GM19467 (cell line): ENCODE results near the gene MPHOSPH9.
"Not testable (repeated sequence)": the region's sequence is repeated elsewhere in the genome, so short reads cannot be mapped to it uniquely, and the experiment has no call there.

ENCODE experiments used
- ATAC-seq: cut with Tn5 transposase; IDR thresholded peaks from one replicate; pipeline ENCODE4 v1.9.1; 2021; ENCODE audit warnings: mild to moderate bottlenecking, moderate library complexity; ENCODE audit not compliant: unreplicated experiment

The MPHOSPH9 gene

DNA sequence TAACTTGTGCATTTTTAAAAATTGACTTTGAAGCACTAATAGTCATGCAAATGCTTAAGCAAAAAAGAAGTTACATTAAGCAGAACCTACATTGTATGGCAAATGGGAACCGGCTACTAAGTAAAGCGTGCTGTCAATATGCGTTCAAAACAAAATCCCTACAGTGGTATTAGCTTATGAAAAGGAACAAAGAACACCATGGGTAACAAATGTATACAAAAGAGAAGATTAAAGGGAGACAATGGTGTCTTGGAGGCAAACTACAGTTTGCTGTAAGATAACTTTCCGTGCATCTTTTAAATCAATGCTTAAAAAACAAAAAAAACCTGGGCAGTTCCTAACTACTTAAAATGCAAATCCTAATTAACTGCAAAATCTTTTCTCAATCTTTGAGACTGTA lies 28.3 kb upstream of the MPHOSPH9 start:
- ATAC-seq = no peak

DNA sequence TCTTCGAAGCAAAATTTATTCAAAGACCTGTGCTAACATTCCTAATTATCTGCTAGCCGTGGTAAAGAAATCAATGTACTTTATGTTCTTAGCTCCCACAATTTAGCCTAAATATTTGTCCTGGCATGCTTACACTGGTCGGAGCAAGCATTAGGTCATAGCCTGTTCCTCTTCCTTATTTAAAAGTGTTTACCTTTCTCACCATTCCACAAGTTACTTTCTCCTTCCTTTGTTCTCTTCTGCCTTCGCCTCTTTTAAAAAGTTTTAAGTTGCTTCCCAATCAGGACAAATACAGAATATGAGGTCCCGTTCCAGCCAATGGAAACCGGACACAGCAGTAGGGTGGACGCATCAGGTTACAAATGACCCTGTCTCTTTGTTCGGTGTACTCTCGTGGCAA lies 27.1 kb upstream of the MPHOSPH9 start:
- no peak for ATAC-seq

DNA sequence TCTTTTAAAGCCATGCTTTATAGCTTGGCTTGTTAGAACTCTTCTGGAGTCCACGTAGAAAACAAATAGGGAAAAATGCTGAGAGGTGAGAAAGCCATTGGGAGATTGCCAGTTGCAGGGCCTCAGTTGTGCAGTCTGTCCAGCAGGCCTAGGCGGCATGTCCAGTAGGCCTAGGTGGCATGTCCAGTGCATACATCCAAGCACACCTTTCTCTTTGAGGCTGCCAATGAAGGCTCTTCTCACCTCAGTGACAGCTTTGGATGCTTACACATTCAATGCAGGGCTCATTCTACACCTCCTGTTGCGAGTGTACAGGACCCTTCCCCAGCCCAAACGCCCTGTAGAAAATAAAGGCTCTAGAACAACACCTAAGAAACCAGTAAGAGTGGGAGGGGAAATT lies 25.7 kb upstream of the MPHOSPH9 start:
- no peak for ATAC-seq

DNA sequence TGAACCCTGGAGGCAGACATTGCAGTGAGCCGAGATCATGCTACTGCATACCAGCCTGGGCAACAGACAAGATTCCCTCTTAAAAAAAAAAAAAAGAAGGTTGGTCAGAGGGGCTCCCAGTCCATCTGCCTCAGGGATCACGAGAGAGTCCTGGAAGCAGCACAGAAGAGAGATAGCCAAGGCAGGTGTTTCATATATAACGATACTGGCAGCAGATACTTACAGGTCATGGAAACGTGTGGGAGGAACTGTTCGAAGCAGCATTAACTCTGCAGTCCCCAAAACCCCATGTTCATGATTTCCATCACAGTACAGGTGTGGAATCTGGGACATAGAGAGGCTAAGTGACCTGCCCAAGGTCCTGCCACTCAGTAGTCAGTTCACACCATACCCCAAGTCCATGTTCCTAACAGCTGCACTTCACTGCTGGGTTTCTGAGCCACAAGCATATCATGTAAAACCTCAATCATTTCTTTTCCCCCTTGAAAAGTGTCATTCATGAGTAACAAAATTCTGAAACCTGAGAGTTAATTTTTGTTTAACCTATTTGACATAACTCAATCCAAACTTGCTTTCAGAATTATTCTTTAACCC lies 22.0 kb upstream of the MPHOSPH9 start:
- no peak for ATAC-seq

DNA sequence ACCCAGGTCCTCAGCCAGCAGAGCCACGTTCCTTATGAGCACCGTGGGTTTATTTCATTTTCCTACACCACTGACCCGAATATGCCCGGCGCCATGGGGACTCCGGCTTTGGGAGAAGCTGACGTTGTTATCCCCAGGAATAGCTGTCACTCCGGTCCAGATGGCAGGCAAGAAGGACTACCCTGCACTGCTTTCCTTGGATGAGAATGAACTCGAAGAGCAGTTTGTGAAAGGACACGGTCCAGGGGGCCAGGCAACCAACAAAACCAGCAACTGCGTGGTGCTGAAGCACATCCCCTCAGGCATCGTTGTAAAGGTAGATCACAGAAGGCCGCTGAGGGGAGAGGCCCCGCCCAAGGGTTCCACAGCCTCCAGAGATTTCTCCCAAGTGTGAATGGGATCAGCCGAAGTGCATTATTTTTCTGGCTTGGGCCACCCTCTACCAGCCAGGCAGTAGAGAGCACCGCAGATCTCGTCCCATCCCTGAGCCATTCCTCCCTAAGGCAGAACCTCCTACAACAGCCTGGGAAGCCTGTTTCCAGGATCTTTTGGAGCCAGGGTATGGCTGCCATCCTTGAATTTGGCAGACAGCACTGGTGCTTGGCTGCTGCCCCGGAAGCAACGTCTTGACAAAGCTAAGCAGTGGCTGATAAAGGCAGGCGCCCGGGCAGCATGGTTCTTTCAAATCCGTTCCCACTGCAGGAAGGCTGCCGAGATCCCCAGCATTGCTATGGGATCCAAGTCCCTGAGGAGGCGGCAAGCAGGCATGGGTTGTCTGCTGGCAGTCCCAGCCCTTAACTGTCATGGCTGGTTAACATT lies 20.9 kb upstream of the MPHOSPH9 start:
- no peak for ATAC-seq

DNA sequence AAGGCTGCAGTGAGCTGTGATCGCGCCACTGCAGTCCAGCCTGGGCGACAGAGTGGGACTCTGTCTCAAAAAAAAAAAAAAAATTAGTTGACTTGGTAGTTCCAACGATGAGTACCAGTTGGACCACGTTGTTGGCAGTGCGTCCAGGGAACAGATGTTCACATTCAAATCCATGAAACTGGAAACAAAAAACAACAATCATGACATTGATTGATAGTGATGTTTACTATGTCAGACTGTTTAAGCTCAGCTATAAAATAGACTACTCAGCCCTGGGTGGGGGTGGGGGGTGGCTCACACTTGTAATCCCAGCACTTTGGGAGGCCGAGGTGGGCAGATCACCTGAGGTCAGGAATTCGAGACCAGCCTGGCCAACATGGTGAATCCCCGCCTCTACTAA lies 19.4 kb upstream of the MPHOSPH9 start:
- not testable (repeated sequence) for ATAC-seq

- ATAC-seq = no peak
Measured at GRCh38 chr12:123251403-123252076, 18.6 kb upstream of the MPHOSPH9 start.

GRCh38 chr12:123250471-123251383 lies 17.8 kb upstream of the MPHOSPH9 start:
- ATAC-seq = no peak

DNA sequence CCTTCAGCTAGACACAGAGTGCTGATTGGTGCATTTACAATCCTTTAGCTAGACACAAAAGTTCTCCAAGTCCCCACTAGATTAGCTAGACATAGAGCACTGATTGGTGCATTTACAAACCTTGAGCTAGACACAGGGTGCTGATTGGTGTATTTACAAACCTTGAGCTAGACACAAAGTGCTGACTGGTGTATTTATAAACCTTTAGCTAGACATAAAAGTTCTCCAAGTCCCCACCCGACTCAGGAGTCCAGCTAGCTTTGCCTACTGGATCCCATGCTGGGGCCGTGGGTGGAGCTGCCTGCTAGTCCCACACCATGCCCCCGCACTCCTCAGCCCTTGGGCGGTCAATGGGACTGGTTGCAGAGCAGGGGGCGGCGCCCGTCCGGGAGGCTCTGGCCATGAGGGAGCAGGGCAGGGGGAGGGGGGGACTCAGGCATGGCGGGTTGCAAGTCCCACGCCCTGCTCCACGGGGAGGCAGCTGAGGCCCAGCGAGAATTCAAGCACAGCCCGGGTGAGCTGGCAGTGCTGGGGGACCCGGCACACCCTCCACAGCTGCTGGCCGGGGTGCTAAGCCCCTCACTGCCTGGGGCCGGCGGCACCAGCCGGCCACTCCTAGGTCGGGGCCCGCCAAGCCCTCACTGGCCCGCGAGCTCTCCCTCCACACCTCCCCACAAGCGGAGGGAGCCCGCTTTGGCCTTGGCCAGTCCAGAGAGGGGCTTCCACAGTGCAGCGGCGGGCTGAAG lies 16.2 kb upstream of the MPHOSPH9 start:
- ATAC-seq = not testable (repeated sequence)

- ATAC-seq = not testable (repeated sequence)
Measured at GRCh38 chr12:123248129-123248528, 15.2 kb upstream of the MPHOSPH9 start.

GRCh38 chr12:123245678-123246077 lies 12.7 kb upstream of the MPHOSPH9 start:
- ATAC-seq = no peak

DNA sequence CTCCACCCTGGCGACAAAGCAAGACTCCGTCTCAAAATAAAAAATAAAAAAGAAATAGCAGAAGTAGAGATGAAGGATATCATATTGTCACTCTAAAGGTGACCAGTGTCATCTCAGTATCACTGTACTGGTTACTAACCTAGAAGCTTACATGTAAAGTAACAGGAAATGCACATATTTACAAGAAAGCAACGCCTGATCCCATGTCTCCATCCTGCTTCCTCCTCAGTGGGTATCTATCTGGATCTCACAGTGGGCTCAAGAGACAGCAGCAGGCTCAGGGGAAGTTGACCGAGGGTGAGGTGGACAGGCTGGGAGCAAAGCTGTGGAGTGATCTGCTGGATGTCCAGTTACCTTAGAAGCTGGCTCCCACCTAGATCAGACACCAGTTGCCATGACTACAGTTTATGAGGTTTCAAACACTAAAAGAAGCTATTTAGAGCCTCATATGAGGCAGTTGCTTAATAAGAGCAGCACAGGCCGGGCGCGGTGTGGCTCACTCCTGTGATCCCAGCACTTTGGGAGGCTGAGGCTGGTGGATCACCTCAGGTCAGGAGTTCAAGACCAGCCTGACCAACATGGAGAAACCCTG lies 10.8 kb upstream of the MPHOSPH9 start:
- no peak for ATAC-seq

DNA sequence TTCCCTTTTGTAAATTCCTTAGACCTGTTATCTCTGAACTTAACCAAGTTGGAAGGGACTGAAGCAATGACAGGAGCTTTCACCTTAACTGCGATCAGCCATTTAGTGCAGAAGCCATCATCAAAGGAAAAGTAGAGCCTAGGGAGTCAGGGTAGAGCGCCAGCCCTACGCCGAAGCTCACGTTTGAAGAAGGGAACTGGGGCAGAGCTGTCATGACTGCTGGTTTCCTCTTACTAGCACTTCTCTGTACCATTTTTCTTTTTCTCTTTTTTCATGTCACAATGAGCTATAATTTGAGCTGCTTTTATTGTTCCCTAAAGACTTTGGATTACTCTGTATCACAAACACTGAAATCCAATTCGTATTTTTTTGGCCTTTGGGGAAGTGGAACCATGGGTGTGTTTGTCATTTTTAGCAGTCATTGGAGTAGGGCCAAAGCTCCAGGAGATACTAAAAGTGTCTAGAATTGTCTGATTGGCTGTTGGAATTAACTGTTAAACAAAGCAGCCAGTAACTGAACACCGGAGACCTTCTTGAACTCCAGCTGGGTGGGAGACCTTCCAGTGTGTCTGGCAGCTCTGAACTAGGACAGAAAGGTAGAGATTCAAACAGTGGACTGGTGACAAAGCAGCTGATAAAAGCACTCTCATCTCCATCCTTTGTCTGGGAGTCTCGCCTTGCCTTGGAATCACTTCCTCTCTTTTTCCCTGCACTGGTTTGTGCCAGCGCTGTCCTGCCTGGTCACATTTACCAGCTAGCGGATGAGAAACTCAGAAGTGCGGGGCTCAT lies 9.4 kb upstream of the MPHOSPH9 start:
- ATAC-seq = no peak

GRCh38 chr12:123238961-123239360 lies 6.0 kb upstream of the MPHOSPH9 start:
- ATAC-seq = no peak

DNA sequence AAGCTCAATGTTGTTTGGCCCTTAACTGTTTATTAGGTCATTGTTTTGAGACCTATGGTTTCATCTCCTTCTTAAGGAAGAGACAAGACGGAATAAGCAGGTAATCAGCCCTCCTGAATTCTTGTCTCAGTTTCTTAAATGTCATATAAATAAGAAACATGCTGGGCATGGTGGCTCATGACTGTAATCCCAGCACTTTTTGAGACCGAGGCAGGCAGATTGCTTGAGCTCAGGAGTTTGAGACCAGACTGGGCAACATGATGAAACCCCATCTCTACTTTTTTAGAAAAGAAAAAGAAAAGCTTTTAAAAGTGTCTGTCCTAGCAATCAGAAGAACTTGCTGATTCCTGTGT lies 5.4 kb upstream of the MPHOSPH9 start:
- ATAC-seq = no peak

- ATAC-seq = no peak
Measured at GRCh38 chr12:123237646-123238329, 4.8 kb upstream of the MPHOSPH9 start.

DNA sequence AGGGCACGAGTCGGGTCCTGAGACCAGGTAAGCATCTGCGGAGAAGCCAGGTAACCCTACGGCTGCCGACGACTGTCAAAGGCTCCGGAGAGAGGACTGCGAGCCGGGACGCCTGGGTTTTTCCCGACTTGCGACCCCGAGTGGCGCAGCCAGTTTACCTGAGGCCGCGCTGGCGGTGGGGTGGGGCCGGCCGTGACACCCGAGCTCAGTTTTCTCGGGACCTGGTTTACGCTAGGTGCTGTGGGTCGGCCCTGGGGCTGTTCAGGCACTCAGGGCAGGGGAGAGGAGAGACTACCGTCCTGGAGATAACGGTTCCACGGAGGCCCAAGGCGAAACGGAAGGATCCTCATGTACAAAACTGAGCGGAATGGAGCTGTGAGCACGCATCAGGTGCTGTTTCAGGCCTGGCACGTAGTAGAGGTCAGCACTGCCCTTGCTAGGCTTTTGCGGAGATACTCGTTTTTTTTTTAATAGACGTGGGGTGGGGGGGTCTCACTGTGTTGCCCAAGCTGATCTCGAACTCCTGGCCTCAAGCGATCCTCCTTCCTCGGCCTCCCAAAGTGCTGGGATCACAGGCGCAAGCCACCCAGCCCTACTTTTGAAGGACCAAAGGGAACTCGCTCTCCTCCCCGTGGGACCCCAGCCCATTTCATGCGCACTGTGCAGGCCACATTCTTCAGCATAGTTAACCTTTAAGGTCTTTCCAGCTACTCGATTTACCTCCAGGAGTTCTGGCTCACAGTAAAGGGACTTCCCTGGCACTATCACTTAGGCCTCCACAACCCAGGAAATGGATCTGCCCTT lies 766 bp upstream of the MPHOSPH9 start:
- peak; percentile 10 for ATAC-seq

- no peak for ATAC-seq
Measured at GRCh38 chr12:123232472-123232806, 502 bp downstream of the MPHOSPH9 start.
